IMR-90 (cell line): Measurements from ENCODE around the gene CTBP1. TPM values are rescaled to one million over a fixed set of nuclear protein-coding genes. Genes with fewer than 3 reads are reported as not detected.

Experiments
- ATAC-seq: fragments of 200-7000 bp; cut with Tn5 transposase; 2 replicates; pipeline ENCODE4 v1.9.1; 2020; ENCODE audit warnings: low read depth, mild to moderate bottlenecking, moderate library complexity
- BruUV-seq: library from RNA; stranded (reverse); fragments of 400-500 nt; replicated peaks from 2 replicates; lab custom pipeline; 2021; lab: Mats Ljungman, UMichigan
- CTCF ChIA-PET: fragments of 300-600 bp; formaldehyde crosslinking; extraction: SDS; loops from one replicate; lab custom pipeline; 2021; ENCODE audit warnings: antibody characterized with exemption; lab: Yijun Ruan, JAX
- POLR2A ChIA-PET: fragments of 300-600 bp; sonication (Branson Sonifier 250); formaldehyde crosslinking; loops from one replicate; lab custom pipeline; 2022; ENCODE audit warnings: antibody characterized with exemption; ENCODE audit not compliant: unreplicated experiment; lab: Charles Lee
- DNase-seq: peaks from one replicate; pipeline ENCODE4 v3.0.0; 2013
- H2AFZ ChIP-seq: replicated peaks from 2 replicates; pipeline ENCODE3; 2013; ENCODE audit warnings: low read length, mild to moderate bottlenecking; ENCODE audit not compliant: poor library complexity
- H2AK5ac ChIP-seq: 2 replicates; pipeline ENCODE4 v1.6.1; 2013; ENCODE audit warnings: low read depth, low read length, inconsistent platforms
- H2AK9ac ChIP-seq: replicated peaks from 2 replicates; pipeline ENCODE3; 2013; ENCODE audit warnings: mild to moderate bottlenecking, low read depth, low read length, moderate library complexity; ENCODE audit not compliant: poor library complexity
- H2BK120ac ChIP-seq: 2 replicates; pipeline ENCODE4 v1.6.1; 2013; ENCODE audit warnings: low read depth, low read length, inconsistent platforms
- H2BK15ac ChIP-seq: 3 replicates; pipeline ENCODE4 v1.6.1; 2013; ENCODE audit warnings: low read depth, low read length, inconsistent platforms
- H2BK20ac ChIP-seq: 2 replicates; pipeline ENCODE4 v1.6.1; 2013; ENCODE audit warnings: low read depth, mild to moderate bottlenecking, inconsistent platforms, low read length, moderate library complexity
- H2BK5ac ChIP-seq: 2 replicates; pipeline ENCODE4 v1.6.1; 2013; ENCODE audit warnings: mild to moderate bottlenecking, low read depth, low read length, inconsistent platforms; ENCODE audit not compliant: poor library complexity, severe bottlenecking
- H3K14ac ChIP-seq: replicated peaks from 2 replicates; pipeline ENCODE4 v1.6.1; 2013; ENCODE audit warnings: low read depth, low read length, inconsistent platforms
- H3K18ac ChIP-seq: 2 replicates; pipeline ENCODE4 v1.6.1; 2013; ENCODE audit warnings: low read depth, low read length, control low read depth
- H3K23ac ChIP-seq: 2 replicates; pipeline ENCODE4 v1.6.1; 2013; ENCODE audit warnings: low read depth, low read length, inconsistent platforms
- H3K27ac ChIP-seq: 2 replicates; pipeline ENCODE4 v1.5.1; 2013; ENCODE audit warnings: mild to moderate bottlenecking, control low read depth, low read length; ENCODE audit not compliant: insufficient read depth
- H3K27me3 ChIP-seq: 2 replicates; pipeline ENCODE4 v1.6.1; 2013; ENCODE audit warnings: low read length; ENCODE audit not compliant: control insufficient read depth, insufficient read depth
- H3K36me3 ChIP-seq: 2 replicates; pipeline ENCODE4 v1.6.1; 2013; ENCODE audit warnings: low read length, mixed read lengths; ENCODE audit not compliant: control insufficient read depth, insufficient read depth
- H3K4ac ChIP-seq: 2 replicates; pipeline ENCODE4 v1.6.1; 2013; ENCODE audit warnings: low read depth, low read length, inconsistent platforms
- H3K4me1 ChIP-seq: 2 replicates; pipeline ENCODE4 v1.6.1; 2013; ENCODE audit warnings: low read length, mixed read lengths; ENCODE audit not compliant: control insufficient read depth, insufficient read depth
- H3K4me2 ChIP-seq: 2 replicates; pipeline ENCODE4 v1.6.1; 2013; ENCODE audit warnings: low read depth, mild to moderate bottlenecking, control low read depth, low read length, moderate library complexity
- H3K4me3 ChIP-seq: 2 replicates; pipeline ENCODE4 v1.5.1; 2013; ENCODE audit warnings: low read depth, mild to moderate bottlenecking, control low read depth, low read length, moderate library complexity; ENCODE audit not compliant: insufficient read depth
- H3K56ac ChIP-seq: 2 replicates; pipeline ENCODE4 v1.6.1; 2013; ENCODE audit warnings: low read length, inconsistent platforms; ENCODE audit not compliant: insufficient read depth; ENCODE audit errors: extremely low read depth
- H3K79me1 ChIP-seq, 2 experiments: 2 replicates each; pipeline ENCODE4 v1.6.1; 2013; ENCODE audit warnings: low read length in 2 of 2, inconsistent platforms in 1 of 2, low read depth in 1 of 2
- H3K9ac ChIP-seq: 2 replicates; pipeline ENCODE4 v1.6.1; 2013; ENCODE audit warnings: low read depth, low read length, control low read depth
- H3K9me1 ChIP-seq: 2 replicates; pipeline ENCODE4 v1.6.1; 2013; ENCODE audit warnings: low read length, inconsistent platforms; ENCODE audit not compliant: insufficient read depth
- H3K9me3 ChIP-seq: 2 replicates; pipeline ENCODE4 v1.6.1; 2013; ENCODE audit warnings: low read length; ENCODE audit not compliant: control insufficient read depth, insufficient read depth
- H4K20me1 ChIP-seq: 2 replicates; pipeline ENCODE4 v1.6.1; 2013; ENCODE audit warnings: low read length, inconsistent platforms; ENCODE audit not compliant: insufficient read depth
- H4K5ac ChIP-seq: 2 replicates; pipeline ENCODE4 v1.6.1; 2013; ENCODE audit warnings: mild to moderate bottlenecking, low read depth, low read length, control low read depth
- H4K8ac ChIP-seq, 2 experiments: 2 replicates each; pipeline ENCODE4 v1.6.1; 2013; ENCODE audit warnings: low read depth in 2 of 2, low read length in 2 of 2, control low read depth in 1 of 2, inconsistent platforms in 1 of 2
- H4K91ac ChIP-seq: 2 replicates; pipeline ENCODE4 v1.6.1; 2013; ENCODE audit warnings: low read depth, low read length, inconsistent platforms; ENCODE audit not compliant: insufficient read depth
- CEBPB ChIP-seq: IDR thresholded peaks from 2 replicates; pipeline ENCODE4 v1.6.1; 2012; ENCODE audit warnings: low read depth, low read length, improper control_type of control experiment
- CHD1 ChIP-seq: IDR thresholded peaks from 2 replicates; pipeline ENCODE4 v1.6.1; 2012; ENCODE audit warnings: low read depth, low read length, improper control_type of control experiment
- FOS ChIP-seq: fragments of 150-350 bp; IDR thresholded peaks from 2 replicates; pipeline ENCODE4 v1.6.1; 2016; ENCODE audit warnings: low read depth, low read length
- MXI1 ChIP-seq: IDR thresholded peaks from 2 replicates; pipeline ENCODE4 v1.6.1; 2012; ENCODE audit warnings: low read depth, mild to moderate bottlenecking, low read length, moderate library complexity, borderline replicate concordance
- NFE2L2 ChIP-seq: fragments of 150-350 bp; IDR thresholded peaks from 2 replicates; pipeline ENCODE4 v1.6.1; 2016; ENCODE audit warnings: low read depth, mild to moderate bottlenecking, low read length
- POLR2A ChIP-seq: IDR thresholded peaks from 2 replicates; pipeline ENCODE4 v1.6.1; 2012; ENCODE audit warnings: mild to moderate bottlenecking, low read depth, low read length
- RAD21 ChIP-seq: IDR thresholded peaks from 2 replicates; pipeline ENCODE4 v1.6.1; 2012; ENCODE audit warnings: low read length, improper control_type of control experiment
- RCOR1 ChIP-seq: IDR thresholded peaks from 2 replicates; pipeline ENCODE4 v1.6.1; 2012; ENCODE audit warnings: mild to moderate bottlenecking, low read length, improper control_type of control experiment; ENCODE audit not compliant: insufficient replicate concordance
- RFX5 ChIP-seq: IDR thresholded peaks from 2 replicates; pipeline ENCODE4 v1.8.0; 2012; ENCODE audit warnings: low read depth, mild to moderate bottlenecking, low read length, moderate library complexity
- dilution Hi-C: fragments of 300-500 bp; cut with HindIII; formaldehyde crosslinking; loops from one replicate; pipeline ENCODE4 v1.14.3; 2018; ENCODE audit warnings: low sequenced_read_pairs; ENCODE audit not compliant: unreplicated experiment
- in situ Hi-C: fragments of 300-500 bp; cut with MboI; formaldehyde crosslinking; loops from 3 replicates; pipeline ENCODE4 v1.14.3; 2019; ENCODE audit warnings: low sequenced_read_pairs, inconsistent platforms, mixed read lengths
- intact Hi-C: fragments of 100-400 bp; cut with micrococcal nuclease; formaldehyde crosslinking; loops from 2 replicates; pipeline ENCODE4 v1.10.0; 2022
- polyA plus RNA-seq, 3 experiments: library from polyadenylated mRNA; depleted of rRNA; stranded (reverse); fragments of >200 nt; gene quantifications; 2 replicates each; pipeline ENCODE4 v1.2.3, GENCODE V29; 2012; ENCODE audit warnings: low replicate concordance in 1 of 3
- total RNA-seq: library from RNA; depleted of rRNA; stranded (reverse); fragments of >200 nt; gene quantifications from 2 replicates; pipeline ENCODE4 v1.2.3, GENCODE V29; 2012
- TF ChIP-seq, protein P1 (sequence below): fragments of 150-350 bp; IDR thresholded peaks from 2 replicates; pipeline ENCODE4 v1.6.1; 2017; ENCODE audit warnings: mild to moderate bottlenecking, antibody characterized with exemption, low read length, low read depth
- TF ChIP-seq, protein P2 (sequence below): conservative IDR thresholded peaks from 2 replicates; pipeline ENCODE4 v1.5.1; 2012; ENCODE audit warnings: mild to moderate bottlenecking, low read depth, low read length, improper control_type of control experiment

Gene CTBP1
- total and polyA plus RNA-seq, 2 of the 4 experiments (the other 2 are of a cell fraction): 147 to 212 TPM

DNA sequence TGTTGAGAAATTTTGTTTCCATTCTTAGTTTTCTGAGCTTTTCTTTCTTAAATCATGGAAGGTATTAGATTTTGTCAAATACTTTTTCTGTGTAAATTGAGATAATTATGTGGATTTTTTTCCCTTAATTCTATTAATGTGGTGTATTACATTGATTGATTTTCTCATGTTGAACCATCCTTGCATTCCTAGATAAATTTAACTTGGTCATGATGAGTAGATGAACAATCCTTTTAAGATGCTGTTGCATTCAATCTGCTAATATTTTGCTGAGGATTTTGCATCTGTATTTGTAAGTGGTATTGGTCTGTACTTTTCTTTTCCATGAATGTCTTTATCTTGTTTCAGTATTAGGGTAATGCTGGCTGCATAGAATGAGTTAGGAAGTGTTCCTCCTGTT is 20.3 kb upstream of the CTBP1 start:
- no peaks in the 10 kb centered on the region for H3K27me3 ChIP-seq
- no peaks in the 10 kb centered on the region for H3K36me3 ChIP-seq
- dilution Hi-C loops: no loop called here

More for the DNA sequence above, 20.3 kb upstream of the CTBP1 start:
- H2AK9ac ChIP-seq: no peak overlapping the region
- no peak overlapping the region for H2AK5ac ChIP-seq
- H3K4me1 ChIP-seq: no peaks in the 10 kb centered on the region
- no peak for TF ChIP-seq POLR2A
- no peak for TF ChIP-seq FOS
- no peak for TF ChIP-seq CEBPB
- no peak for TF ChIP-seq MXI1
- TF ChIP-seq, protein P1, sequence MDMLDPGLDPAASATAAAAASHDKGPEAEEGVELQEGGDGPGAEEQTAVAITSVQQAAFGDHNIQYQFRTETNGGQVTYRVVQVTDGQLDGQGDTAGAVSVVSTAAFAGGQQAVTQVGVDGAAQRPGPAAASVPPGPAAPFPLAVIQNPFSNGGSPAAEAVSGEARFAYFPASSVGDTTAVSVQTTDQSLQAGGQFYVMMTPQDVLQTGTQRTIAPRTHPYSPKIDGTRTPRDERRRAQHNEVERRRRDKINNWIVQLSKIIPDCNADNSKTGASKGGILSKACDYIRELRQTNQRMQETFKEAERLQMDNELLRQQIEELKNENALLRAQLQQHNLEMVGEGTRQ: no peak
- no peak for TF ChIP-seq RFX5
- TF ChIP-seq RCOR1: no peak
- TF ChIP-seq, protein P2, sequence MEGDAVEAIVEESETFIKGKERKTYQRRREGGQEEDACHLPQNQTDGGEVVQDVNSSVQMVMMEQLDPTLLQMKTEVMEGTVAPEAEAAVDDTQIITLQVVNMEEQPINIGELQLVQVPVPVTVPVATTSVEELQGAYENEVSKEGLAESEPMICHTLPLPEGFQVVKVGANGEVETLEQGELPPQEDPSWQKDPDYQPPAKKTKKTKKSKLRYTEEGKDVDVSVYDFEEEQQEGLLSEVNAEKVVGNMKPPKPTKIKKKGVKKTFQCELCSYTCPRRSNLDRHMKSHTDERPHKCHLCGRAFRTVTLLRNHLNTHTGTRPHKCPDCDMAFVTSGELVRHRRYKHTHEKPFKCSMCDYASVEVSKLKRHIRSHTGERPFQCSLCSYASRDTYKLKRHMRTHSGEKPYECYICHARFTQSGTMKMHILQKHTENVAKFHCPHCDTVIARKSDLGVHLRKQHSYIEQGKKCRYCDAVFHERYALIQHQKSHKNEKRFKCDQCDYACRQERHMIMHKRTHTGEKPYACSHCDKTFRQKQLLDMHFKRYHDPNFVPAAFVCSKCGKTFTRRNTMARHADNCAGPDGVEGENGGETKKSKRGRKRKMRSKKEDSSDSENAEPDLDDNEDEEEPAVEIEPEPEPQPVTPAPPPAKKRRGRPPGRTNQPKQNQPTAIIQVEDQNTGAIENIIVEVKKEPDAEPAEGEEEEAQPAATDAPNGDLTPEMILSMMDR: no peak
- TF ChIP-seq CHD1: no peak
- no peak for TF ChIP-seq NFE2L2
- TF ChIP-seq RAD21: no peak
- in situ Hi-C loops: loop anchor here (5.0 kb wide), 1 partner anchor 137 kb away; no protein-coding TSS in a partner anchor
- H2AFZ ChIP-seq: no peak overlapping the region
- H3K14ac ChIP-seq: no peak overlapping the region
- intact Hi-C loops: loop anchor here (2.0 kb wide), 1 partner anchor 196 kb away; no protein-coding TSS in a partner anchor
- H2BK15ac ChIP-seq: no peak overlapping the region
- H3K9ac ChIP-seq: no peak overlapping the region
- CTCF ChIA-PET: interaction anchor here (1.1 kb wide), 1 partner anchor 96 kb away, joined by 5 read pairs; no protein-coding TSS in a partner anchor
- no peak overlapping the region for H2BK120ac ChIP-seq
- no peak overlapping the region for H3K18ac ChIP-seq
- no peak overlapping the region for H4K8ac ChIP-seq
- no peak overlapping the region for H3K4me3 ChIP-seq
- POLR2A ChIA-PET: no interaction called here
- no peaks in the 10 kb centered on the region for H3K9me1 ChIP-seq
- BruUV-seq: no TSS peak
- no peak overlapping the region for H4K5ac ChIP-seq
- no peak overlapping the region for H4K91ac ChIP-seq
- H4K20me1 ChIP-seq: no peaks in the 10 kb centered on the region
- peaks cover 3% of the 10 kb centered on the region for H3K9me3 ChIP-seq
- H3K4ac ChIP-seq: no peak overlapping the region
- DNase-seq (no peak), ATAC-seq (no peak)
- no peak overlapping the region for H3K4me2 ChIP-seq
- no peak overlapping the region for H2BK20ac ChIP-seq
- H2BK5ac ChIP-seq: no peak overlapping the region
- no peak overlapping the region for H3K23ac ChIP-seq
- no peak overlapping the region for H3K56ac ChIP-seq
- no peaks in the 10 kb centered on the region; a peak in 1 of 4 replicates for H3K79me1 ChIP-seq
- H3K27ac ChIP-seq: no peak overlapping the region
